Measurements from ENCODE around the gene ANTKMT.

DNA sequence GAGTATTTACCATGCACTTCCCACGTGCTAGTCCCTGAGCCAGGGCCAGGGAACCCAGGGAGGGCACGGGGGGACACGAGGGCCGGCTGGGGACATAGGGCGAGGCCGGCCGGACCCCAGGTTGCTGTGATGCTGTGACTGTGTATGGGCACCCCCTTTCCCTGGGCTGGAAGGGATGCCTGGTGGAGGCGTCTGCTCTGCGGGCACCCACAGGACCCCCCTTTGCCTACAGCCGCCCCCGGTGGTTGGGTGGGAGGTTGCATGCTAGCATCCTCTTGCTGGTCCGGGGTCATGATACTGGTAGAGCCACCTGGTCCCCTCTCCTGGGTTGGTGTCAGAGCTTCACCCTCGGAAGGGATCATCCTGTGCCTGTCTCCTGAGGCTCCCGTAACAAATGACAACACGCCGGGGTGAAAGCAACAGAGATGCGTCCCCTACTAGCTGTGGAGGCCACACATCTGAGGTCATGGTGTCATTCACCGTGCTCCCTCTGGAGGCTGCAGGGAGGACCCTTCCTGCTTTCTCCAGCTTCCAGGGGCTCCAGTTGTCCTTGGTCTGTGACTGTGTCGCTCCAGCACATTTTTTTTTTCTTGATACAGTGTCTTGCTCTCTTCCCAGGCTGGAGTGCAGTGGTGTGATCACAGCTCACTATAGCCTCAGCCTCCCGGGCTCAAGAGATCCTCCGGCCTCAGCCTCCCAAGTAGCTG, 23.0 kb downstream of the ANTKMT start:
- TF ChIP-seq, protein P1, sequence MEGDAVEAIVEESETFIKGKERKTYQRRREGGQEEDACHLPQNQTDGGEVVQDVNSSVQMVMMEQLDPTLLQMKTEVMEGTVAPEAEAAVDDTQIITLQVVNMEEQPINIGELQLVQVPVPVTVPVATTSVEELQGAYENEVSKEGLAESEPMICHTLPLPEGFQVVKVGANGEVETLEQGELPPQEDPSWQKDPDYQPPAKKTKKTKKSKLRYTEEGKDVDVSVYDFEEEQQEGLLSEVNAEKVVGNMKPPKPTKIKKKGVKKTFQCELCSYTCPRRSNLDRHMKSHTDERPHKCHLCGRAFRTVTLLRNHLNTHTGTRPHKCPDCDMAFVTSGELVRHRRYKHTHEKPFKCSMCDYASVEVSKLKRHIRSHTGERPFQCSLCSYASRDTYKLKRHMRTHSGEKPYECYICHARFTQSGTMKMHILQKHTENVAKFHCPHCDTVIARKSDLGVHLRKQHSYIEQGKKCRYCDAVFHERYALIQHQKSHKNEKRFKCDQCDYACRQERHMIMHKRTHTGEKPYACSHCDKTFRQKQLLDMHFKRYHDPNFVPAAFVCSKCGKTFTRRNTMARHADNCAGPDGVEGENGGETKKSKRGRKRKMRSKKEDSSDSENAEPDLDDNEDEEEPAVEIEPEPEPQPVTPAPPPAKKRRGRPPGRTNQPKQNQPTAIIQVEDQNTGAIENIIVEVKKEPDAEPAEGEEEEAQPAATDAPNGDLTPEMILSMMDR (conservative IDR thresholded peaks at IDR 0.05 in 1 of 2, IDR thresholded peaks at IDR 0.05 in 1 of 2; ENCODE audit: low read depth in 1 of 2, low read length in 2 of 2), result no peak
- TF ChIP-seq EZH2 (IDR thresholded peaks at IDR 0.05; ENCODE audit: low read length, missing control alignments), result no peak

All from fibroblast of lung (primary cell).